T follicular helper cell (primary cell): ENCODE data around the gene DLEU7.

Experiments
- DNase-seq: peaks from one replicate; pipeline ENCODE4 v3.0.0-alpha.2; 2020; ENCODE audit warnings: low read depth
- total RNA-seq, 2 experiments: gene quantifications; one replicate each; lab custom pipeline; 2026; lab: John Stamatoyannopoulos, UW

DLEU7 gene
- total RNA-seq = 0 reads per million in 2 experiments

DNA sequence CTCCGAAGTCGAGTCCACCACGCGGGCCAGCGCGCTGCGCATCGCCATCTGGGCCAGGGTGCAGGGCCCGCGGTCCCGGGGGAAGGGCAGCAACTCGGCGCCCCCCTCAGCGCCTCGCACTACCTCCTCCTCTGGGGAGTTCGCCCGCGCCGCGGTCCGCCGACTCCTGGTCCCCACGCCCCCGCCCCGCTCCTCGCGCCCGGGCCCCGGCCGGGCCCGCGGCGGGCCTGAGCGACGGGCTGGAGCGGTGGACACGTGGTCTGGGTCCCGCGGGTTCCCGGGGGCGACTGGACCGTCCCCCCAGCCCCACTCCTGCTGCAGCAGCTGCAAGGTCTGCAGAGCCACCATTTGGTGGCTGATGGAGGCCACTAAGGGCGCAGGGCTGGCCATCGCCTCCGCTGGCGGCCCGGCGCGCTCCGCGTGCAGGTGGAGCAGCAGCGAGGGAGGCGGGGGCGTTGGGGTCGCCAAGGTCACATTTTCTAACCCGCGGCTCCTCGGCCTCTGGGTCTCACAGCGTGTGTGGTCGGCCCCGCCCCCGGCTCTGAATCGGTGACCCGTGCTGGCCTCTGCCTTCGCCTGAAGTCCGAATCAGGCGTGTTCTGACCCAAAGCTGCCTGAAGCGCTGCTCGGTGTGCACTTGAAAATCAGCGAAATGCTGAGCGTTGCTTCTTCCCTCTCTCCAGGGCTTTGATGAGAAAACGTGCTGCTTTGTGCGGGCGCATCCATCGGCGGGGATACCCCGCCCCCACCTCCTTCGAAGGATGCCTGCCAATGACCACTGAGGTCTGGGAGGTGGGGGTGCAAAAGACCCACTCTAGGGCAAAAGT is at the start of gene DLEU7:
Gene DLEU7, minus strand, starts transcription at position 436 of the 827 bp plus-strand sequence. Its CDS starts 46 bp downstream, at position 390.
- DNase-seq = no peak

DNA sequence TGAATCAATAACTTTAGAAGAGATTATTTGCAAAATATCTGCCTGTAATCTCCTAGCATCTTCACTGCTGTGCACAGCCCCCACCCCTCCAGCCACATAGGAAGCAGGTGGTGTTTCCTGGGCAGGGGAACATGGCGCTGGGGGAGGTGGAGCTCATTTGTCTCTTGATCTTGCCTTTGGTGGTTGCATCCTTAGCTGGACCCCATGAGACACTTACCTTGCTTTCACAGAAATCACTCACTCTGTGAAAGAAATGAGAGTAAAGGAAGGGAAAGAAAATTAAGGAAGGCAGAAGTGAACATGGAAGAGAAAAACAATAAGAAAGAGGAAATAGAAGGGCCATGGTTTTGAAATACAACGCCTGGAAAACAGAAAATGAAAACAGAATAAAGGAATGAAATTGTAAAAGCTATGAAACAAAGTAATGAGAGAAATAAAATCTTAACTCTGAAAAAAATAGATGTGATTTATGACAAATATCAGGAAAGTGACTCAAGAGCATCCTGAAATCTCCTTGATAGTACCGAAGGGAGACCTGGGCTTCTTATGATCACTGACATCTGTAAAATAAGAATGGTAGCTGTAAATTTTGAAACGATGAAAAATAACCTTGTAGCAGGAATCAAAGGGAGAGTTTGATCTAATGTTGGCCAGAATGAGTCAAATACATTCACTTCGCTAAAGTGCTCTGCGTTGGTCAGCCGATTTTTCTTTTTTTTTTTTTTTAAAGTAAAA is 48.9 kb upstream of the DLEU7 start:
- peak; percentile 14 for DNase-seq

DNA sequence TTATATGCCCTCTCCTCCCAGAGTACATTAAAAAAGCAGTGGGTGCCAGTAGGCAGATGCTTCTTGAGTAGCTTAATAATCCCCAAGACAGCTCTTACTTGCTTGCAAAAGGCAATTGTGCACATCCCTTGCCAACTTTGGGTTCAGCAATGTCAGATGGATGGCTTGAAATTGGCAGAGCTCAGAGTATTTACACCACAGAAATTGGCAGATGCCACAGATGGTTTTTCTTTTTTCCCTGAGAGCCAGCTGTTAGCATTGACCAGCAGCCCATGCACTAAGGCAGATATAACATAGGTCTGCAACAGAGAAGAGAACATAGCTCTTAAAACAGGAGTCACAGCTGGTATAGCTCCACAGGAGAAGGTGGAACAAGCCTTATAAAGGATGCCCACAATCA is 47.7 kb upstream of the DLEU7 start:
- DNase-seq = no peak

DNA sequence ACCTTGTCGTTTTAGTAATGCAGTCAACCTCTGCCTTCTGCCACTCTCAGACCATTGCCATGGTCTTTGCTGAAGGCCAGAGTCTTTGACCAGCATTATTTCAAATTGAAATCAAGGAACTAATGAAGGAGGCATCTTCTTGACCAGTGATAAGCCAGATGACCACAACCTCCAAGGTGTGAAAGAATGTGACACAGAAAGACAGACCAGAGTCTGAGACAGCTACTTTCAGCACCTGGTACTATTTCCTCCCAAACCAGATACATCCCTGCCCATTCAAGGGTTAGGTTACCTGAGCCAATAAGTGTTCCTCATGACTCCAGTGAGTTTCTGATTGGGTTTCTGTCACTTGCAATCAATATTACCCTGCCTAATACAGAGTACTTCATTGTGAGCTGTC is 45.8 kb upstream of the DLEU7 start:
- no peak for DNase-seq

DNA sequence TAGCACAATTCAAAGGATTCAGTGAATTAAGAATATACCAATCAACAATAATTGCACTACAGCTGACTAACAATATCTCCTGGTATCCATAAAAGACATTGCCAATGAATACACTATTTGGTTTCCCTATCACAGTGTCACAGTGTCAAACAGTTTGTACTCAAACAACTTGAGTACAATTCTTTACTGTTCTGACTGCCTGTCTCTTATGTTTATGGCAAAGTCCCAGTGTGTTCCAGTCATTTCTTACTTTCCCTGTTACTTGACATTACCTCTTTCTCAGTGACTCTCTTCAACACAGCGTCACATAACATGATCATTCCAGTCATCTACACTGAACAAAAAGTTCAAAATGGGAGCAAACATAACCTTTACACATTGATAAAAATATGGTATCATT is 44.9 kb upstream of the DLEU7 start:
- no peak for DNase-seq

DNA sequence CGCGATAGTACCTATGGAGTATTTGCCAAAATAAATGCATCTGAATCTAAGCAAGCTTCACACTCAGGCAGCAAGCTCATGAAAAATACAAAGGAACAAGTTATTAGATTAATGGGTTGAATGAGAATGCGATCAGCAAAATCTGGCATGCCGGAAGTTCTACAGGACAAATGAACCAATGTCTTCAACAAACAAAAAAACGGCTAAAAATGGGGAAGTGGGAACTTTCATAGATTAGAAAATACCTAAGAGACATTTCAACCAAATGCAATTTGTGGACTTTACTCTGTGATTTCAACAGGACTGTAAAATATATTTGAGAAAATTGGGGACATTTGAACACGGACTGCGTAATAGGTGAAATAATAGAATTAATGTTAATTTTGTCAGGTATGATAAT is 43.7 kb upstream of the DLEU7 start:
- DNase-seq = no peak

DNA sequence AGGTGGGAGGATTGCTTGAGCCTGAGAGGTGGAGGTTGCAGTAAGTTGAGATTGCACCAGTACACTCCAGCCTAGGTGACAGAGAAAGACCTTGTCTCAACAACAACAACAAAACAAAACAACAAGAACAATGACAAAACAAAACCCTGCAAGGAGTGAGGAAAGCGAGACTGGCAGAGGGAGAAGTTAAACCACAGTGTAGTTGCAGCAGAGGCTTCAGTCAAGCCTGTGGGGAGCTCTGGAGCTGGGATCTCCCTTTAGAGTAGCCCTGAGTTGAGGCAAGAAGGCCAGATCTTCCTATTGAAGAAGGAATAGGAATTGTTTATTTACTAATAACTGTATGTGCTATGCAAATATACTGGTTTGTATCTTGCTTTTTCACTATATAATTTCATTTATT is 40.8 kb upstream of the DLEU7 start:
- no peak for DNase-seq

DNA sequence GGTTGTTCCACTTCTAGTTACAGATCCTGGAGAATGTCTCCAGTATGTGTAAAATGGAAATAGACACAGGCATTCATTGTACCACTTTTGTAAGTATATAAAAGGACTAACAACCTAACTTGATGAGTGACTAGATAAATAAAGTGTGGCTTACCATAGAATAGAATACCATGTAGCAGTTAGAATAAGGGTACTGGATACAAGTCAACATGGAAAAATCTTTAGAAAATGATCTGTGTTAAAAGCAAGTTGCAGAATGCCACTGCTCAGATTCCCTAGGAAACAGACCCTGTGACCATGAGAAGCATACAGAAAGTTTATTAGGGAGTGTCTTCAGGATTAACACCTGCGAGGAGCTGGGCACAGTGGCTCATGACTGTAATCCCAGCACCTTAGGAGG is 40.2 kb upstream of the DLEU7 start:
- DNase-seq = no peak

DNA sequence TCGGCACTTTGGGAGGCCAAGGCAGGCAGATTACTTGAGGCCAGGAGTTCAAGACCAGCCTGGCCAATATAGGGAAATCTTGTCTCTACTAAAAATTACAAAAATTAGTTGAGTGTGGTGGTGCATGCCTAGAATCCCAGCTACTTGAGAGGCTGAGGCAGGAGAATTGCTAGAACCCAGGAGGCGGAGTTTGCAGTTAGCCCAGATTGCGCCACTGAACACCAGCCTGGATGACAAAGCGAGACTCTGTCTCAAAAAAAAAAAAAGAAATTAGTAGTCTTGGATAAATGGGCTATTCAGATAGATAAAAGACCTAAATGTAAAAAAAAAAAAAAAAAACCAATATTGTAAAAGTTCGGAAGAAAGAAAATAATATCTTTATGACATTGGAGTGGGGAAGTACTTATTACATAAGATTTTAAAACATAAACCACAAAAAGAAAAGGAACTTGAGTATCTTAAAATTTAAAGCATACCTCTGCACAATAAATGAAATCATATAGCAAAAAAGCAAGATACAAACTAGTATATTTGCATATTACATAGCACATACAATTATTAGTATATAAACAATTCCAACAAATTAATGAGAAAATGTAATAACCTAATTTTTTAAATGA is 39.4 kb upstream of the DLEU7 start:
- DNase-seq = no peak

DNA sequence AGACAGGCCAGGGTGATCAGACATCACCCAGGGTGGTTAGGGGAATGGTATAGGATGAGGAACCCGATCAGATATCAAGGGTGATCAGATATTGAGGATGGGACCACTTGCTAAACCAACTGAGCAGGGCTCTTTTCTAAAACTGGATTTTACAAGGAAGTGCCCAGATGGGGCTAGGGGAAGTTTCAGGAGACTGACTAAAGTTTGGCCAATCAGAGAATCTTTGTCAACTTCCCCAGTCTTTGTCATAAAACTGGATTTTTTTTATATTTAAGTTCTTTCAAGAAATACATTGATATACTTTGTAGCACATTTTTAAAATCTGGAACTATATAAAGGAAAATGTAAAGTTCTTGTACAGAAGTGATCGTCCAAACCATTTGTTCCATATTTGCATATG is 30.5 kb upstream of the DLEU7 start:
- no peak for DNase-seq

DNA sequence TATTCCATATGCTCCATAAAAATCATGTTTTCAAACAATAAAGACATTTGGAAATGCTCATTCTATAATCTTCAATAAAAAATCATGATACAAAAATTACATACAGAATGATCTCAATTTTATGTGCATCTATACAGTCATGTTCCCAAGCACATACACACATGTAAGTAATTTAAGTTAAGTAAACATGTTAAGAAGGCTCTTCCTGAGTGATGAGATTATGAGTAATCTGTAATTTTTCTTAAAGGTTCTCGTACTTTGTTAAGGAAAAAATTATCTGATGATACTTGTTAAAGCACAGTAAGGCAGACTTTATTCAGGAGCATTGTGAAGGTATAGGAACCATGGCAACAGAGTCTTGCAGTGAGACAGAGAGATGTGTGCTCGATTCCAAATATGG is 30.0 kb upstream of the DLEU7 start:
- no peak for DNase-seq

DNA sequence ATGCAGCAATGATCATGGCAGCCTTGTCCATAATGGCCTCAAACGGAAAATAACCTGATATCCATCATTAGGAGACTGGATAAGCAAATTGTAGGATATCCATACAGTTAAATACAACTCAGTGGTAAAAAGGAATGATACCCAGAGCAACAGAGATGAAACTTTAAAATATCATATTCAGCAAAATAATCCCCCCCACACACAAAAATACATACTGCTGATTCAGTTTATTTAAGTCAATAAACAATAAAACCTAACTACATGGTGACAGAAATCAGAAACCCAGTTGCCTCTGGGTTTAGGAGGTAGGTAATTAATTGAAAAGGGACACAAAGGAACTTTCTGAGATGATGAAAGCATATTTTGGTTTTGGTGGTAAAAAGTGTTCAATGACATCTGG is 27.9 kb upstream of the DLEU7 start:
- DNase-seq = no peak

DNA sequence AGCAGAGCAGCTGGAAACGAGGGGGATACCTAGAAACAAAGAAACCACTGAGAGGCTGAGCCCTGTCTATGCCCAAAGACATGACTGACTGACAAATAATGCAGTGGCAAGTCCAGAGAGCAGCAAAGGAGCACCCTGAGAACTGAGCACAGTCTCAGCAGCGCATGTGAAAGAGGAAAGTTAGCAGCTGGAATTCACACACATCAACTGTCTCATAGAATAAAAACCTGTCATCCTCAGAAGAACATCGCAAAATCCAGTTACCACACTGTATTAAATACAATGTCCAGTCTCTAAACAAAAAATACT is 24.1 kb upstream of the DLEU7 start:
- DNase-seq = no peak

DNA sequence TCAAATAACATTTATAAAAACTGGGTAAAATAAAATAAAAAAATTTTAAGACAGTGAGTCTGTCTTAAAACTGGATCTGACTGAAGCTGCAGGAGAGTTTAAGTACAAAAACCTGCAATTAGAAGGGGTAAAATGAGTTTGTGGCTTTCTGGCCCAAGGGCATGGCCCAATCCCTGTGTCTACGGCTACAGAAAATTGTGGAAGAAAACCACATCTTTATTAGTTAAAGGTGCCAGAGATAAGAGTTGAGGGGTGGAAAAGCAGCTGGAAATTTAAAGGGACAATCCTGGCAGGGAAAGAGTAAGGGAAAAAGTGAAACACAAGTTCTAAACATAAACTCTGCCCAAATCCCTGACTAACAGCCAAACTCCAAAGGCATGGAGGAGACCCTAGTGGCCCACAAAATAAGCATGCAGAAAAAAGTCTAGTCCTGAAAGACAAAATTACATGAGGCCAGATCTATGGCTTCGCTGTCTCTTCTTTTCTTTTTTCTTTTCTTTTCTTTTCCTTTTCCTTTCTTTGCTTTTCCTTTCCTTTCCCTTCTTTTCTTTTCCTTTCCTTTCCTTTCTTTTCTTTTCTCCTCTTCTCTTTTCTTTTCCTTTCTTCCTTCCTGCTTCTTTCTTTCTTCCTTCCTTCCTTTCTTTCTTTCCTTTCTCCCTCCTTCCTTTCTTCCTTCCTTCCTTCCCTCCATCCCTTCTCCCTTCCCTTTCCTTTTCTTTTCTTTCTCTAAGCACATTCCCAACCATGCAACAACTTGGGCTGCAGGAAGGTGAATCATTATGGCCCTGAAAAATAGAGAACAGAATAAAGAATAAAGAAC is 23.5 kb upstream of the DLEU7 start:
- no peak for DNase-seq

DNA sequence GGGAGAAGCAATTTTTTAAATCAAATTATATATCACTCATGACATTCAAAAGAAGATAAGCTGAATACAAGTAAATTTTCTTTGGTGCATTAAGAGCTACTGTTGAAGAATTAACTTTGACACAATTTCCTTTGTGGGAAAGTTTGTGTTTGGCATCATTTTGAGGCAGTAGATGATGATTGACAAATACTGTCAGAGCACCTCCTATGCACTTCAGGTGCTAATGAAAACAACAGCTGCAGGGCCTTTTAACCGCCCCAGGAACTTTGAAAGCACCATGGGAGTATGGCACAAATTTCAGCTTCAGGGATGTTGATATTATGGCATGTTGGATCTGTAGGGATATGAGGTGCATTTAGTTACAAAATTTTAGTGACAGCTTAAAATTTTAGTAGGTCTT is 21.0 kb upstream of the DLEU7 start:
- no peak for DNase-seq

DNA sequence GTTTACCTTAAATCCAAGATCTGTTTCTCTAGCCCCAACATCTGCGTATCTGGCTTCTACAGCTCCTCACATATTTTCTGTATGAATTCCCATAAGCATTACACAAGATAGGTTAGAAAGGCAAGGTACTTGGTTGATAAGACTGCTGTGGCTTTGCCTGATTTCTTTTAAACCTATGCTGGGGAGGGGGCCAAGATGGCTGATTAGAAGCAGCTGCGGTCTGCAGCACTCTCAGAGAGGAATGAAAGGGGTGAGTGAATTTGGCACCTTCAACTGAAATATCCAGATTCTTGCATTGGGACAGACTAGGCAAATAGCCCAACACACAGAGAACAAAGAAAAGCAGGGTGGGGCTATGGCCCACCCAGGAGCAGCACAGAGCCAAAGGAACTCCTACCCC is 12.2 kb upstream of the DLEU7 start:
- no peak for DNase-seq

DNA sequence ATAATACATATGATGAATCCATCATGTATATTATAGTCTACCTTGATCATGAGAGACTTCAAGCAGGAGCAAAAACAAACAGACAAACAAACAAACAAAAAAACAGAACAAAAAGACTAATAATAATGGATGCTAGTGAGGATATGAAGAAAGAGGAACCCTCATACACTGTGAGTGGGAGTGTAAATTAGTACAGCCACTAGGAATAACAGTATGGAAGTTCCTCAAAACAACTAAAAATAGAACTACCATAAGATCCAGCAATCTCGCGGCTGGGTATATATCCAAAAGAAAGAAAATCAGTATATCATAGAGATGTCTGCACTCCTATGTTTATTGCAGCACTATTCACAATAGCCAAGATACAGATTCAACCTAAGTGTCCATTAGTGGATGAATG is 7.0 kb upstream of the DLEU7 start:
- no peak for DNase-seq

DNA sequence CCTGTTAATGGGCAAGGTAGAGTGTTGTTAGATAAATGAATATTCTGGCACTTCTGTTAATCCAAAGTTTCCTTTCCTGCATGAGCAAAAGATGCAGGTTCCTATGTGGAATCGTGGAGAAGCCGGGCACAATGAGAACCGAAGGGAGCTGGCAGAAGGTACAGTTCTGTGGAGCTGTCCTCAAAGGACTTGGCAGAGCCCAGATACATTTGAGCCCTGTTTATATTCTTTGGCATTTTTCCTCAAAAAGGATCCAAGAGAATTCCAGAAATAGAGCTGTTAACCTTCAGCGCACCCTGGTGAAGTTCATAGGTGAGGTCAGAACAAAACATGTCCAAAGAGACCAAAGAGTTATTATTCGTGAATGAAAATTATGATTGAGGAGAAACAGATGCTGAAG is 4.0 kb upstream of the DLEU7 start:
- no peak for DNase-seq

DNA sequence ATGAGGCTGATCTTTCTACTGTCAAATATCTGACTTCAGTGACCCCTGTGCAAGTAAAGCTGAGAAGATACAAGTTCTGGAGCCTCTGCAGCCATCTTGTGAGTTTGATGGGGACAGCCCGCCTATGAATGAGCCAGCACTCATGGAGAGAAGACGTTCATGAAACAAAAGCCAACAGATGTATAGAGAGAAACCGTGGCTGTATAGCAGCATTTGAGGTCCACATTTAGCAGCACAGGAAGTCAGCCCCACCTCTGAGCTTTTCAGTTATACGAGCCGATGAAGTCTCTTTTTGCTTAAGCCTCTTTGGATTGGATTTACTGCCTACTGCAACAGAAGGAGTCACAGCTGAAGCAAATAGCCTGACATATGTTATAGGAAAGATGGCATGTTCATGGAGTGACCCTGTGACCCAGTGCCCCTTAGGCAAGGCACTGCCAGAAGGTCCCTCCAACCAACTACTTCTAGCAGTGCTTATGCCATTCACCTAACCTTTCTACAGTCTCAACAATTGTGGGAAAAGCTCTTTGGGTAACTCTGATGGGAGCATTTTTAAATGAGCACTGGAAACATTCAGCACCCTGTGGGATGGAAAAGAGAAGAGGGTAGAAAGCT is 3.5 kb upstream of the DLEU7 start:
- no peak for DNase-seq

DNA sequence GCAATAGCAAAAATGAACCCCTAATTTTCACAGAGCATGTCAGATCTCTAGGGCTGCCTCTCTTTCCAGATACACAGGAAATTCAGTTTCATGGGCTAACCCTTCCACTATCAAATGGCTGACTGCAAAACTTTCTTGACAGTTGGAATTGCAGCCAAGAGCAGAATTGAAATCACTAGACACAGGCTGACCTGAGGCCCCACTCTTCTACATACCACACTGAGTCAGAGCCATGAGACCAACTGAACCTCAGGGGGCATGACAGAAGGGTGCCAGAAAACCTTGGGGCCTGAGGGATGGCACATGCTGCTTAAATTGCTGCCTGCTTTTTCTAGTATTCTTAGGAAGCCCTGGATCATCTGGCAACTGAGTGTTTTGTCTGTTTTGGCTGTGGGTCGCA is 1.7 kb upstream of the DLEU7 start:
- no peak for DNase-seq

DNA sequence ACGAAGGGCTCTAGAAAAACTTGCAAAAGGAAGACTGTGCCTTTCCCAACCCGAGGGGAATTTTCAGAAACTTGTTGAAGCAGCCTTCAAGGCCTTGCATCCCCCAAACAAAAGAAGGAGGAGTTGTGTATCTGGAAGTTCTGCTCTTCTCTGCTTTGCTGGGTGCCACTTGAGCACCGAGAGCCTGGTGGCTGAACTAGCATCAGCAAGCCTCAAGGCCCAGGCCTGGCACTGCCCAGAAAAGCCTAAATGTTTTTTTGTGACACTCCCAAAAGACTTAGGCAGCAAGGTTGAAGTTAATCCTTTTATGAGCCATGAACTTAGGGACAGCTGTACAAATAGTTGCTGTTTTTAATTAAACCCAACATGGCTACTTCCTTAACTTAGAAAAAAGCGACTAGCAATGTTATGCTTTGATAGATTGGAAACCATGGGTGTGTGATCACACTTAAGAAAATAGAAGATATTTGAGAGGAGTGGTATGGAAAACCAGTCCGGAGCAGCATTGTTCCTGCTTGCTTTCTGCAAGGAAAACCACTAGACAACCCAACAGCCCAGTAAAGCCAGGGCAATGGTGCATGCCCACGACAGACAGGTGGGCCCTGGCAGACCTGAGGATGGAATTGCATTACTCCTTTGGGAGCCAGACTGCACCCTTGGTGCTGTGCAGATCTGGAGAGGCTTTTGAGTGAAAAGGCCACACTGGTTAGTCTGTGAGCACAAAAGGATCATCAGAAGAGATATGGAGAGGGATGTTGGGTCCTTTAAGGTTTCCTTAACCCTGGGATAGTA is 788 bp upstream of the DLEU7 start:
- DNase-seq = no peak
